Sigmoid colon (tissue), 7 donors: Measurements from ENCODE around the gene VASH2. TPM values are rescaled to one million over a fixed set of nuclear protein-coding genes. Genes with fewer than 3 reads are reported as not detected.
"Not testable (repeated sequence)": the region's sequence is repeated elsewhere in the genome, so short reads cannot be mapped to it uniquely, and the experiment has no call there.

ENCODE experiments used
- DNase-seq: peaks from one replicate; pipeline ENCODE4 v3.0.0-alpha.2; 2019
- H3K27ac ChIP-seq, 4 donors: fragments of 200-600 bp; sonication (generic); one replicate each; pipeline ENCODE4 v1.5.1; 2016 to 2019; ENCODE audit warnings: mild to moderate bottlenecking in 1 of 4
- H3K27me3 ChIP-seq, 3 donors: fragments of 200-600 bp; sonication (generic); one replicate each; pipeline ENCODE4 v1.5.1; 2019; ENCODE audit warnings: mild to moderate bottlenecking in 1 of 3
- H3K36me3 ChIP-seq, 4 donors: fragments of 200-600 bp; sonication (generic); one replicate each; pipeline ENCODE4 v1.5.1; 2016 to 2019
- H3K4me1 ChIP-seq, 4 donors: fragments of 200-600 bp; sonication (generic); one replicate each; pipeline ENCODE4 v1.5.1; 2017 to 2019
- H3K4me3 ChIP-seq, 4 donors: fragments of 200-600 bp; sonication (generic); one replicate each; pipeline ENCODE4 v1.5.1; 2017 to 2019; ENCODE audit warnings: mild to moderate bottlenecking in 2 of 4, moderate library complexity in 1 of 4
- H3K9me3 ChIP-seq, 4 donors: fragments of 200-600 bp in 3 of 4; sonication (generic) in 3 of 4; one replicate each; pipeline versions ENCODE4 v1.5.1 to v1.6.1; 2013 to 2019
- EP300 ChIP-seq, 4 donors: sonication (generic); formaldehyde crosslinking; IDR thresholded peaks; one replicate each; pipeline ENCODE4 v1.6.1; 2017; ENCODE audit warnings: antibody characterized with exemption in 4 of 4
- POLR2A ChIP-seq, 2 donors: fragments of 450-650 bp; IDR thresholded peaks; one replicate each; pipeline ENCODE4 v1.6.1; 2016; ENCODE audit warnings: antibody characterized with exemption in 2 of 2, mild to moderate bottlenecking in 2 of 2, moderate library complexity in 2 of 2
- POLR2AphosphoS5 ChIP-seq, 4 donors: sonication (generic); formaldehyde crosslinking; IDR thresholded peaks; one replicate each; pipeline ENCODE4 v1.6.1; 2017; ENCODE audit warnings: antibody characterized with exemption in 4 of 4
- WGBS, 2 donors: extraction: QIAGEN DNeasy Blood & Tissue Kit; methylation state at CpG; one replicate each; pipeline ENCODE4 v1.1.7; 2013; 5-methylcytosine and 5-hydroxymethylcytosine counted together
- intact Hi-C: fragments of 100-400 bp; cut with DNase I; formaldehyde crosslinking; loops from one replicate; pipeline ENCODE4 v1.15.1; 2023
- polyA plus RNA-seq, 3 donors: library from polyadenylated mRNA; stranded (reverse); fragments of 200-250 nt; gene quantifications; one replicate each; pipeline ENCODE4 v1.2.3, GENCODE V29; 2013
- total RNA-seq, 4 donors: library from RNA; depleted of rRNA; stranded (reverse); fragments of >200 nt; gene quantifications; one replicate each; pipeline ENCODE4 v1.1.0, GENCODE V29; 2016
- TF ChIP-seq, protein P1 (sequence below), 4 experiments: fragments of 450-650 bp in 3 of 4; fragments of 200-600 bp in 1 of 4; IDR thresholded peaks; one replicate each; pipeline ENCODE4 v1.5.1; 2016 to 2019; ENCODE audit warnings: antibody characterized with exemption in 4 of 4, mild to moderate bottlenecking in 3 of 4, moderate library complexity in 2 of 4
- donor health status: healthy with polysubstance abuse.
- donor health status: Bipolar disorder and iron deficiency.
- donor health status: healthy.

VASH2 gene
- total and polyA plus RNA-seq, 7 donors: under 0.01 to 2.1 (median 0.27) TPM

GRCh38 chr1:212908971-212909370 lies 41.4 kb upstream of the VASH2 start:
- Histone ChIP-seq H3K4me3 (no peak overlapping the region), H3K4me1 (no peaks in the 10 kb centered on the region), H3K27ac (no peak overlapping the region), H3K27me3 (no peaks in the 10 kb centered on the region), H3K36me3 (no peaks in the 10 kb centered on the region), H3K9me3 (no peaks in the 10 kb centered on the region)
- 89 to 90% methylated on average over 2 of the region's 3 CpGs for WGBS, 2 donors
- no peak for DNase-seq
- TF ChIP-seq POLR2AphosphoS5 (IDR thresholded peaks at IDR 0.05): no peak
- TF ChIP-seq, protein P1, sequence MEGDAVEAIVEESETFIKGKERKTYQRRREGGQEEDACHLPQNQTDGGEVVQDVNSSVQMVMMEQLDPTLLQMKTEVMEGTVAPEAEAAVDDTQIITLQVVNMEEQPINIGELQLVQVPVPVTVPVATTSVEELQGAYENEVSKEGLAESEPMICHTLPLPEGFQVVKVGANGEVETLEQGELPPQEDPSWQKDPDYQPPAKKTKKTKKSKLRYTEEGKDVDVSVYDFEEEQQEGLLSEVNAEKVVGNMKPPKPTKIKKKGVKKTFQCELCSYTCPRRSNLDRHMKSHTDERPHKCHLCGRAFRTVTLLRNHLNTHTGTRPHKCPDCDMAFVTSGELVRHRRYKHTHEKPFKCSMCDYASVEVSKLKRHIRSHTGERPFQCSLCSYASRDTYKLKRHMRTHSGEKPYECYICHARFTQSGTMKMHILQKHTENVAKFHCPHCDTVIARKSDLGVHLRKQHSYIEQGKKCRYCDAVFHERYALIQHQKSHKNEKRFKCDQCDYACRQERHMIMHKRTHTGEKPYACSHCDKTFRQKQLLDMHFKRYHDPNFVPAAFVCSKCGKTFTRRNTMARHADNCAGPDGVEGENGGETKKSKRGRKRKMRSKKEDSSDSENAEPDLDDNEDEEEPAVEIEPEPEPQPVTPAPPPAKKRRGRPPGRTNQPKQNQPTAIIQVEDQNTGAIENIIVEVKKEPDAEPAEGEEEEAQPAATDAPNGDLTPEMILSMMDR (IDR thresholded peaks at IDR 0.05): no peak
- no peak for TF ChIP-seq POLR2A (IDR thresholded peaks at IDR 0.05)
- TF ChIP-seq EP300 (IDR thresholded peaks at IDR 0.05): no peak
- intact Hi-C loops: no loop called here

DNA sequence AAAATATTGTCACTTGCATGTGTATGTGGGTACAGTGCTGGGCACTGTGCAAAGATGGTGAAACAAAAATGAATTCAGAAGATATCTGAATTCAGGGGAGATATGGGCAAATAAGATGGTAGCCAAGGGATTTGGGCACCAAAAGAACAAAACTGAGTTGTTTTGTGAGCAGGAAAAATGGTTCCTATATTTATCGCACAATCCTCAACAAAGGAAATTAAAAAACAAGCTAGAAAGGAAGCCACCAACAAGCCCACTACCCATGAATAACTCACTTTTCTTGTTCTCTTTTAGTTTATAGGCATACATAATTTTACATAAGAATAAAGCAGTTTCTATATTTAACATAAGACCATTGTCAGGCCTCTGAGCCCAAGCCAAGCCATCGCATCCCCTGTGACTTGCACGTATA lies 40.7 kb upstream of the VASH2 start:
- DNase-seq: no peak
- WGBS, 2 donors: 96 to 99% methylated on average over 3 of the region's 3 CpGs
- Histone ChIP-seq H3K4me1 (no peaks in the 10 kb centered on the region), H3K36me3 (no peaks in the 10 kb centered on the region), H3K27me3 (no peaks in the 10 kb centered on the region), H3K9me3 (no peaks in the 10 kb centered on the region), H3K4me3 (no peak overlapping the region), H3K27ac (no peak overlapping the region)
- TF ChIP-seq POLR2AphosphoS5 (IDR thresholded peaks at IDR 0.05) (no peak), POLR2A (IDR thresholded peaks at IDR 0.05) (no peak), EP300 (IDR thresholded peaks at IDR 0.05) (no peak)
- TF ChIP-seq, protein P1 (IDR thresholded peaks at IDR 0.05): no peak
- intact Hi-C loops: no loop called here

DNA sequence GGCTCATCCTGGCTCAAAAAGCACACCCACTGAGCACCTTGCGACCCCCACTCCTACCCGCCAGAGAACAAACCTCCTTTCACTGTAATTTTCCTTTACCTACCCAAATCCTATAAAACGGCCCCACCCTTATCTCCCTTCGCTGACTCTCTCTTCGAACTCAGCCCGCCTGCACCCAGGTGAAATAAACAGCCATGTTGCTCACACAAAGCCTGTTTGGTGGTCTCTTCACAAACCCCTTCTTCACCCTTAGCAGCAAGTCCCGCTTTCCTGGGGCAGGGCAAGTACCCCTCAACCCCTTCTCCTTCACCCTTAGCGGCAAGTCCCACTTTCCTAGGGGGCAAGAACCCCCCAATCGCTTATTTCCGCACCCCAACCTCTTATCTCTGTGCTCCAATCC lies 40.1 kb upstream of the VASH2 start:
- DNase-seq, H3K36me3 ChIP-seq, H3K27ac ChIP-seq, H3K9me3 ChIP-seq, H3K4me3 ChIP-seq, intact Hi-C loops, H3K4me1 ChIP-seq, H3K27me3 ChIP-seq: not testable (repeated sequence)
- WGBS, 2 donors: 79 to 86% methylated on average over 8 of the region's 10 CpGs

DNA sequence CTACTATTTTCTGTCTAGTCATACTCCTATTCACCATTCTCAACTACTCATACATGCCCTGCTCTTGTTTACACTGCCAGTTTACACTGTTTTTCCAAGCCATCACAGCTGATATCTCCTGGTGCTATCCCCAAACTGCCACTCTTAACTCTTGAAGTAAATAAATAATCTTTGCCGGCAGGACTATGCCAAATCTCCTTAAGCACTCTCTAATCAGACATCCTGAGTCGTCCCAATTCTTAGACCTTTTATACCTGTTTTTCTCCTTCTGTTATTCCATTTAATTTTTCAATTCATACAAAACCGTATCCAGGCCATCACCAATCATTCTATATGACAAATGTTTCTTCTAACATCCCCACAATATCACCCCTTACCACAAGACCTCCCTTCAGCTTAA lies 36.7 kb upstream of the VASH2 start:
- H3K36me3 ChIP-seq, intact Hi-C loops: not testable (repeated sequence)
- WGBS, 2 donors: 77 to 82% methylated on average over 3 of the region's 3 CpGs

GRCh38 chr1:212914110-212914509 lies 36.2 kb upstream of the VASH2 start:
- H3K4me3 ChIP-seq, H3K4me1 ChIP-seq, DNase-seq, intact Hi-C loops, H3K27ac ChIP-seq, H3K36me3 ChIP-seq, H3K9me3 ChIP-seq, H3K27me3 ChIP-seq: not testable (repeated sequence)
- 85 to 91% methylated on average over 4 of the region's 5 CpGs for WGBS, 2 donors

More for the DNA sequence above, 36.7 kb upstream of the VASH2 start:
- not testable (repeated sequence) for H3K27me3 ChIP-seq, H3K4me1 ChIP-seq, H3K4me3 ChIP-seq, H3K9me3 ChIP-seq, H3K27ac ChIP-seq, DNase-seq

- no peak overlapping the region for H3K27ac ChIP-seq
- H3K36me3 ChIP-seq: no peaks in the 10 kb centered on the region
- intact Hi-C loops: no loop called here
- H3K4me1 ChIP-seq: no peaks in the 10 kb centered on the region
- WGBS, 2 donors: 78 to 79% methylated on average over 3 of the region's 3 CpGs
- H3K9me3 ChIP-seq: no peaks in the 10 kb centered on the region
- DNase-seq: no peak
- no peaks in the 10 kb centered on the region for H3K27me3 ChIP-seq
- no peak for TF ChIP-seq POLR2A (IDR thresholded peaks at IDR 0.05)
- no peak for TF ChIP-seq POLR2AphosphoS5 (IDR thresholded peaks at IDR 0.05)
- TF ChIP-seq, protein P1 (IDR thresholded peaks at IDR 0.05): no peak
- no peak for TF ChIP-seq EP300 (IDR thresholded peaks at IDR 0.05)
- H3K4me3 ChIP-seq: no peak overlapping the region
These were observed 35.6 kb upstream of the VASH2 start for GRCh38 chr1:212914789-212915188.
